Psoas muscle (tissue), 8 donors: Measurements from ENCODE around the gene MACROH2A2. TPM values are rescaled to one million over a fixed set of nuclear protein-coding genes. Genes with fewer than 3 reads are reported as not detected.
A peak's percentile ranks its signal among the peaks of the same experiment; 100 is the strongest.

Experiments used
- ATAC-seq, 4 donors: fragments of 200-7000 bp; cut with Tn5 transposase; one replicate each; pipeline ENCODE4 v1.9.1; 2020; ENCODE audit warnings: moderate library complexity in 3 of 4, mild to moderate bottlenecking in 2 of 4
- DNase-seq, 2 donors: peaks; one replicate each; pipeline ENCODE4 v3.0.0-alpha.2; 2020
- H3K27ac ChIP-seq: fragments of 200-600 bp; one replicate; pipeline ENCODE4 v1.8.0; 2022
- H3K27me3 ChIP-seq, 3 donors: fragments of 200-600 bp in 1 of 3; one replicate each; pipeline versions ENCODE4 v1.6.1 to v1.8.0; 2013 to 2022; ENCODE audit warnings: low read length in 2 of 3, mild to moderate bottlenecking in 2 of 3, moderate library complexity in 1 of 3; ENCODE audit not compliant: insufficient read depth in 3 of 3
- H3K36me3 ChIP-seq, 2 donors: fragments of 200-600 bp in 1 of 2; one replicate each; pipeline versions ENCODE4 v1.6.1 to v1.8.0; 2013 to 2022; ENCODE audit warnings: low read depth in 1 of 2, mild to moderate bottlenecking in 1 of 2, moderate library complexity in 1 of 2; ENCODE audit not compliant: insufficient read depth in 1 of 2
- H3K4me1 ChIP-seq: fragments of 200-600 bp; one replicate; pipeline ENCODE4 v1.8.0; 2022
- H3K4me3 ChIP-seq: fragments of 200-600 bp; one replicate; pipeline ENCODE4 v1.8.0; 2022; ENCODE audit warnings: mild to moderate bottlenecking
- H3K9me3 ChIP-seq: fragments of 200-600 bp; one replicate; pipeline ENCODE4 v1.8.0; 2022
- CTCF ChIP-seq: fragments of 200-600 bp; IDR thresholded peaks from one replicate; pipeline ENCODE4 v1.8.0; 2022; ENCODE audit warnings: antibody characterized with exemption
- WGBS, 3 donors: extraction: QIAGEN DNeasy Blood & Tissue Kit; methylation state at CpG; one replicate each; pipeline versions ENCODE4 v1.1.6 to v1.1.7; 2013; 5-methylcytosine and 5-hydroxymethylcytosine counted together
- intact Hi-C, 2 donors: fragments of 100-400 bp; cut with DNase I; formaldehyde crosslinking; loops; one replicate each; pipeline versions ENCODE4 v1.11.0 to v1.14.2; 2022
- polyA plus RNA-seq, 3 donors: library from polyadenylated mRNA; stranded (reverse); fragments of 200-250 nt; gene quantifications; one replicate each; pipeline ENCODE4 v1.2.3, GENCODE V29; 2013
- total RNA-seq, 4 donors: library from RNA; stranded (reverse); fragmentation: NEBNext Ultra II Directional in 2 of 4; extraction: Animal tissue kit (Norgen Biotek cat#: 25700) in 2 of 4; gene quantifications; one replicate each; pipeline versions ENCODE4 v1.2.1 to v1.2.4, GENCODE V29; 2021 to 2023
- donor health status: healthy with polysubstance abuse.
- donor health status: DM: no; HTN: no; CAD: no; lungs with moderate emphysema.
- donor health status: Bipolar disorder and iron deficiency.
- donor health status: healthy.
- donor health status: DM: yes; HTN: yes; CAD: no.
- donor health status: DM: no; HTN: no; CAD: no.
- donor health status: DM: no; HTN: no; CAD: no.
- donor health status: DM: yes; HTN: yes; CAD: no.

Gene MACROH2A2
- total and polyA plus RNA-seq, 7 donors: 3.0 to 7.2 (median 5.7) TPM

DNA sequence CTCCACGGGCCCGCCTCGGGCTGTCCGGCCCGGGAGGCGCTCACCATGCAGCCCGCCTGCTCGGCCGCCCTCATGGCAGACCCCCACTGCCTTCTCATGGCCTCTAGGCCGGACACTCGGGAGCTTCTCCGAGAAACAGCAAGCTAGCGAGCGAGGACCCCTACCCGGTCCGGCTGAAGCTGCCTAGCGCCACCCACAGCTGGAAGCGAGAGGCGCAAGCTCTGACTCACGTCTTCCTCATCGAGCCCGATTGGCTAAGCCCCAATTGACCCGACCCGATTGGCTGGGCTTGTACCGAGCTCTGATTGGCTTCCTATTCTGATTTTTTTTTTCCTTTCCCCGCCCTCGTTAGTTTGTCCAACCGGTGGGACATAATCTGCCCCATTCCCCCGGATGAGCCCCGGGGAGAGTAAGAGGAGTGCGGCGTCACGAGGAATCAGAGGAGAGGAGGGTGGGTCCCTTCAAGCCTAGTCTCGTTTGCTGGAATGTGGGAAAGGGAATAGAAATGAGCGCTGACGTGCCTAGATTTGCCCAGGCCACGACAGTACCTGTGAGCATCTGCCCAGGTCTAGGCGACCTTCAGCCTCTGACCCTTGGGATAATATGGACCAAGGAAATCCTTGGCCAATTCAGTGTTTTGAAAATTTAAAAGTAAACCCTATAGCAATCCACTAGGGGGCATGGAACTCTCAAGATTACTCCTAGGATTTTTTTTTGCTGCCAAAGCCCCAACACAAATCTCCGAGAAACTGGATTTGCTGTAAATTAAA lies 94.0 kb downstream of the MACROH2A2 start, which contains the start of gene TYSND1:
Gene TYSND1, minus strand, starts transcription at position 212 of the 770 bp plus-strand sequence. Its CDS starts 114 bp downstream, at position 98.
- intact Hi-C loops: no loop called here
- WGBS, 3 donors: 0 to 1% (median 1%) methylated on average over 37 to 39 of the region's 39 CpGs
- H3K36me3 ChIP-seq: peaks cover 0 to 34% of the 10 kb centered on the region in 2 donors

GRCh38 chr10:70147259-70147625 lies 94.6 kb downstream of the MACROH2A2 start:
- Histone ChIP-seq H3K27ac (peak overlapping the region; percentile 90), H3K27me3 (no peaks in the 10 kb centered on the region), H3K9me3 (no peaks in the 10 kb centered on the region), H3K36me3 (peaks cover 0 to 37% of the 10 kb centered on the region in 2 donors), H3K4me1 (peaks cover 7% of the 10 kb centered on the region), H3K4me3 (peak overlapping the region; percentile 82)
- ATAC-seq (no peak), DNase-seq (no peak)
- WGBS, 3 donors: 13 to 17% (median 15%) methylated on average over 2 of the region's 2 CpGs
- no peak for TF ChIP-seq CTCF
- intact Hi-C loops: no loop called here

More for the DNA sequence above, 94.0 kb downstream of the MACROH2A2 start, which contains the start of gene TYSND1:
- peak; percentile 93 to 96 (median 94) for ATAC-seq
- no peaks in the 10 kb centered on the region for H3K9me3 ChIP-seq
- no peaks in the 10 kb centered on the region for H3K27me3 ChIP-seq
- TF ChIP-seq CTCF: peak; percentile 68
- DNase-seq: peak; percentile 97 to 98
- peaks cover 7% of the 10 kb centered on the region for H3K4me1 ChIP-seq
- peak within 1 kb of the TSS; percentile 90 for H3K27ac ChIP-seq
- H3K4me3 ChIP-seq: peak within 1 kb of the TSS; percentile 82

DNA sequence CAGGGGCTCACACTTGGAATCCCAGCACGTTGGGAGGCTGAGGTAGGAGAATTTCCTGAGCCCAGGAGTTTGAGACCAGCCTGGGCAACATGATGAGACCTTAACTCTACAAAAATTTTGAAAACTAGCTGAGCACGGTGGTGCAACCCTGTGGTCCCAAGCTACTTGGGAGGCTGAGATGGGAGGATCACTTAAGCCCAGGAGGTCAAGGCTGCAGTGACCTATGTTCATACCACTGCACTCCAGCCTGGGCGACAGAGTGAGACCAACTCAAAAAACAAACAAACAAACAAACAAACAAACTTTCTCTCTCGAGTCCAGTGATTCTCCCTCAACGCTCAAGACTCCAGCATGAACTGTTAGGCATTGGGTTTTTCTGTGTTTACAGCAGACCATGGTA lies 95.9 kb downstream of the MACROH2A2 start:
- H3K4me1 ChIP-seq: peaks cover 7% of the 10 kb centered on the region
- H3K36me3 ChIP-seq: peaks cover 0 to 50% of the 10 kb centered on the region in 2 donors
- no peaks in the 10 kb centered on the region for H3K27me3 ChIP-seq
- 90 to 96% (median 92%) methylated on average over 5 of the region's 5 CpGs for WGBS, 3 donors
- no peak for TF ChIP-seq CTCF
- DNase-seq: no peak
- no peak overlapping the region for H3K27ac ChIP-seq
- H3K4me3 ChIP-seq: no peak overlapping the region
- intact Hi-C loops: no loop called here
- H3K9me3 ChIP-seq: no peaks in the 10 kb centered on the region
- ATAC-seq: no peak

DNA sequence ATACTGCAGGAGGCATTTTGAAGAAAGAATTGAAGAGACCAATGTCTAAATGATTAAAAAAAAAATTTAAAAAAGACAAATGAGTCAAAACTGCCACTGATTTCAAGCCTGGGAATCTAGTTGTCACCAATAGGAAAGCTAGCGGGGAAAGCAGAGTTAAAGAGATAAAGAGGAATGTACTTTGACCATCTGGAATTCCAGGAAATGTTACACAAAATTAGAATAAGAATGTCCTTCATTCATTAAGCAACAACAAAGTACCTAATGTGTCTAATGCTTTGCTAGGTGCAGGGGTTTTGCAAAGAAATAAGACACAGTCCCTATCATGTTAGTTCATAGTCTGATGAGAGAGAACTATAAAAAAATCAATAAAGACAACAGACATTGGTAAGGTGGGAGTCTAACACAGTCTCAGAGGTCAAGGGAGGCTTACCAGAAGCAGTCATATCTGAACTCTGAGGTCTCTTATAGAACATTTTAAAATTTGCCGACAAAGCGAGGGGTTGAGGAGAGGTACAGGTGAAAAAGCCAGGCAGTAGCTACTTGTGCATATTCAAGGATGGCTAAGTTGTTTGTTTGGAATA lies 102.7 kb downstream of the MACROH2A2 start:
- Histone ChIP-seq H3K27me3 (no peaks in the 10 kb centered on the region), H3K9me3 (no peaks in the 10 kb centered on the region), H3K4me3 (no peak overlapping the region), H3K27ac (no peak overlapping the region), H3K4me1 (no peaks in the 10 kb centered on the region), H3K36me3 (peaks cover 4 to 99% of the 10 kb centered on the region in 2 donors)
- 65 to 78% (median 65%) methylated on average over 3 of the region's 3 CpGs for WGBS, 3 donors
- intact Hi-C loops: no loop called here
- no peak for TF ChIP-seq CTCF
- DNase-seq (no peak), ATAC-seq (no peak)
